ENCODE results near the gene CIB4.
A peak's percentile ranks its signal among the peaks of the same experiment; 100 is the strongest.

The CIB4 gene

GRCh38 chr2:26630669-26631360 is 10.4 kb downstream of the CIB4 start:
- TF ChIP-seq CTCF (IDR thresholded peaks at IDR 0.05; ENCODE audit: low read length, missing control alignments), result no peak
- DNase-seq (ENCODE audit: low read depth), result peak; percentile 10
- H3K4me3 ChIP-seq (replicated peaks; ENCODE audit: low read depth, low read length), result no peak overlapping the region

DNA sequence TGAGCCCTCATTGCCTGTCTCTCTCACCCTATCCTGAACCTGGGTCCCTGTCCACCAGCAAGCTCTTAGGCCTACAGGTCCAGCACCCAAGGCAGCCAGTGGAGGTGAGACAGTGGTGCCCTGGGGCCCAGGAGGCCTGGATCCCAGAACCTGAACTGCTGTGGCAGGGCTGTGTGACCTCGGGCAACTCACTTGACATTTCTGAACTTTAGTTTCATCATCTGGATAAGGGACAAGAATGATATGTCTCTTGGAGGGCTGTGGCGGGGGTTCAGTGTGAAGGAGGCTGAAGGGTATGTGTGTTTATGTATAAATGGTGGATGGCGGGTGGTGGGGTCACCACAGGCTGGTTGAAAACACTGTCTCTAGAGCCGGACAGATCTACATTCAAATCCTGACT is 10.9 kb downstream of the CIB4 start:
- H3K4me3 ChIP-seq (replicated peaks; ENCODE audit: low read depth, low read length), result no peak overlapping the region
- TF ChIP-seq CTCF (IDR thresholded peaks at IDR 0.05; ENCODE audit: low read length, missing control alignments), result no peak
- no peak for DNase-seq (ENCODE audit: low read depth)

- H3K4me3 ChIP-seq (replicated peaks; ENCODE audit: low read depth, low read length), result no peak overlapping the region
- no peak for TF ChIP-seq CTCF (IDR thresholded peaks at IDR 0.05; ENCODE audit: low read length, missing control alignments)
Observed at GRCh38 chr2:26629751-26630150, 11.4 kb downstream of the CIB4 start.

GRCh38 chr2:26629346-26629630 is 11.9 kb downstream of the CIB4 start:
- TF ChIP-seq CTCF (IDR thresholded peaks at IDR 0.05; ENCODE audit: low read length, missing control alignments), result no peak
- H3K4me3 ChIP-seq (replicated peaks; ENCODE audit: low read depth, low read length), result no peak overlapping the region
- DNase-seq (ENCODE audit: low read depth), result no peak

More at GRCh38 chr2:26629751-26630150, 11.4 kb downstream of the CIB4 start:
- DNase-seq (ENCODE audit: low read depth), result no peak

DNA sequence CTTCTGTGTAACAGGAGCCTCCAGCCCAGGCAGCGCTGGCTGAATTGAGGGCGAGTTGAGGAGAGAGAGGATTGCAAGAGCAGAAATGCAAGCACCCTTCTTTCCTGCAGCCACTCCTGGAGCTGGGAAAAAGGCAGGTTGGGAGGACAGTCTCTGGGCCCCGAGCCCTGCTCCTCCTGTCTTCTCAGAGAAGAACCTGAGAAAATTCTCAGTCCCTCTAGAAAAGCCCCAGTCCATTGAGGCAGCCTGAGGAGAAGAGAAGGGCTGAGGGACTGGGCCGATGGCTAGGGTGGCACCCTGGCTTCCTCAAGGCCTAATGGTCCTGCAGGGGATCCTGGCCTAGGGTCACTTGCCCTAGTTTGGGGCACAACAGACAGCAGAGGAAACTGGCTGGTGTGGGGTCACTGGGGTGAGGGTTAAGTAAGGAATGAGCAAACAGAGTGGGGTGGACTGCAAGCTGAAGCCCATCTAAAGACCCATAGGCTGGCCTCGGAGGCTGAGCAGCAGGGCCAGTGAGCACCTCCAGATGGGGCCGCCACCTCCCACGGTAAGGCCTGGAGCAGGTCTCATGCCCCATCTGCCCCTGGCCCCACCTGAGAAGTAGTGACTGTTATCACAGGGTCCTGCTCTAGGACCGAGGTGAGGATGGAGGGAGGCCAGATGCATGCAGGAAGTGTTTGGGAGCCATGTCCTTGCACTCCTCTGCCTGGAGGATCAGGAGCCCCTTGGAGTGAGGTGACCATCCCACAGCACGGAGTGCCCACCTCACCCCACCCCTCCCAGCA is 12.4 kb downstream of the CIB4 start:
- no peak for DNase-seq (ENCODE audit: low read depth)
- TF ChIP-seq CTCF (IDR thresholded peaks at IDR 0.05; ENCODE audit: low read length, missing control alignments), result no peak
- no peak overlapping the region for H3K4me3 ChIP-seq (replicated peaks; ENCODE audit: low read depth, low read length)

- no peak for TF ChIP-seq CTCF (IDR thresholded peaks at IDR 0.05; ENCODE audit: low read length, missing control alignments)
- no peak for DNase-seq (ENCODE audit: low read depth)
Observed at GRCh38 chr2:26627350-26628105, 13.6 kb downstream of the CIB4 start.

More at GRCh38 chr2:26627350-26628105, 13.6 kb downstream of the CIB4 start:
- H3K4me3 ChIP-seq (replicated peaks; ENCODE audit: low read depth, low read length), result no peak overlapping the region

All from fibroblast of pulmonary artery (primary cell).